HG03175 (cell line): Measurements from ENCODE around the gene LCE3B.

ENCODE experiments used
- ATAC-seq: cut with Tn5 transposase; IDR thresholded peaks from one replicate; pipeline ENCODE4 v1.9.1; 2021; ENCODE audit warnings: mild to moderate bottlenecking, moderate library complexity; ENCODE audit not compliant: unreplicated experiment

LCE3B gene

GRCh38 chr1:152657677-152658076, 44.1 kb downstream of the LCE3B start:
- ATAC-seq, result no peak

- ATAC-seq, result no peak
Measured at GRCh38 chr1:152658649-152659048, 45.0 kb downstream of the LCE3B start.

- ATAC-seq, result no peak
Measured at GRCh38 chr1:152663098-152663497, 49.5 kb downstream of the LCE3B start, which contains the start of gene LCE2D. TSS of gene LCE2D (plus strand) at chr1:152663380. CDS start at chr1:152664106, 726 bp downstream.
